ENCODE measurements around the gene CMC2. TPM values are rescaled to one million over a fixed set of nuclear protein-coding genes. Genes with fewer than 3 reads are reported as not detected.

CMC2 gene
- polyA plus RNA-seq, 1 donor from 2014 or later, result 172 TPM

GRCh38 chr16:80982646-80983045 is 24.0 kb downstream of the CMC2 start:
- Histone ChIP-seq H3K9ac (ENCODE audit: low read length) (no peak overlapping the region), H3K4me2 (ENCODE audit: low read length) (no peak overlapping the region), H3K4me3 (ENCODE audit: low read length) (no peak overlapping the region), H3K27me3 (ENCODE audit: insufficient read depth, low read depth, low read length) (no peaks in the 10 kb centered on the region), H3K9me2 (ENCODE audit: insufficient read depth, low read length) (no peaks in the 10 kb centered on the region), H3K79me2 (replicated peaks; ENCODE audit: insufficient read depth, low read length) (no peaks in the 10 kb centered on the region), H3F3A (ENCODE audit: insufficient read depth, low read length, poor library complexity, severe bottlenecking) (no peaks in the 10 kb centered on the region), H2AFZ (ENCODE audit: low read depth, low read length) (no peak overlapping the region), H4K20me1 (ENCODE audit: insufficient read depth) (no peaks in the 10 kb centered on the region), H3K27ac (ENCODE audit: low read length) (no peak overlapping the region), H3K9me3 (ENCODE audit: low read length) (no peaks in the 10 kb centered on the region), H3K36me3 (ENCODE audit: insufficient read depth, low read length) (no peaks in the 10 kb centered on the region)
- TF ChIP-seq REST (IDR thresholded peaks at IDR 0.05; ENCODE audit: borderline replicate concordance), result no peak
- TF ChIP-seq POLR2AphosphoS5 (IDR thresholded peaks at IDR 0.05), result no peak
- TF ChIP-seq TAF1 (IDR thresholded peaks at IDR 0.05; ENCODE audit: low read depth), result no peak
- no peak for TF ChIP-seq SMC3 (conservative IDR thresholded peaks at IDR 0.05; ENCODE audit: poor library complexity)
- no peak for TF ChIP-seq EZH2 (IDR thresholded peaks at IDR 0.05; ENCODE audit: borderline replicate concordance, insufficient read depth, low read length, poor library complexity, severe bottlenecking)
- TF ChIP-seq CTCF (IDR thresholded peaks at IDR 0.05; ENCODE audit: poor library complexity, severe bottlenecking), result no peak
- no peak for TF ChIP-seq MXI1 (conservative IDR thresholded peaks at IDR 0.05; ENCODE audit: poor library complexity, severe bottlenecking)
- TF ChIP-seq EP300 (conservative IDR thresholded peaks at IDR 0.05; ENCODE audit: poor library complexity, severe bottlenecking), result no peak
- no peak for TF ChIP-seq RAD21 (conservative IDR thresholded peaks at IDR 0.05)

- Histone ChIP-seq H3K27ac (ENCODE audit: low read length) (no peak overlapping the region), H3K4me3 (ENCODE audit: low read length) (no peak overlapping the region), H3K36me3 (ENCODE audit: insufficient read depth, low read length) (no peaks in the 10 kb centered on the region), H2AFZ (ENCODE audit: low read depth, low read length) (no peak overlapping the region), H3K27me3 (ENCODE audit: insufficient read depth, low read depth, low read length) (no peaks in the 10 kb centered on the region), H3K9ac (ENCODE audit: low read length) (no peak overlapping the region), H3F3A (ENCODE audit: insufficient read depth, low read length, poor library complexity, severe bottlenecking) (no peaks in the 10 kb centered on the region), H3K9me3 (ENCODE audit: low read length) (no peaks in the 10 kb centered on the region), H3K9me2 (ENCODE audit: insufficient read depth, low read length) (no peaks in the 10 kb centered on the region), H4K20me1 (ENCODE audit: insufficient read depth) (no peaks in the 10 kb centered on the region), H3K79me2 (replicated peaks; ENCODE audit: insufficient read depth, low read length) (no peaks in the 10 kb centered on the region), H3K4me2 (ENCODE audit: low read length) (no peak overlapping the region)
- TF ChIP-seq CTCF (IDR thresholded peaks at IDR 0.05; ENCODE audit: poor library complexity, severe bottlenecking), result no peak
- no peak for TF ChIP-seq REST (IDR thresholded peaks at IDR 0.05; ENCODE audit: borderline replicate concordance)
- TF ChIP-seq RAD21 (conservative IDR thresholded peaks at IDR 0.05), result no peak
- no peak for TF ChIP-seq EP300 (conservative IDR thresholded peaks at IDR 0.05; ENCODE audit: poor library complexity, severe bottlenecking)
- TF ChIP-seq POLR2AphosphoS5 (IDR thresholded peaks at IDR 0.05), result no peak
- no peak for TF ChIP-seq EZH2 (IDR thresholded peaks at IDR 0.05; ENCODE audit: borderline replicate concordance, insufficient read depth, low read length, poor library complexity, severe bottlenecking)
- TF ChIP-seq TAF1 (IDR thresholded peaks at IDR 0.05; ENCODE audit: low read depth), result no peak
- no peak for TF ChIP-seq MXI1 (conservative IDR thresholded peaks at IDR 0.05; ENCODE audit: poor library complexity, severe bottlenecking)
Measured at GRCh38 chr16:80981103-80981502, 25.6 kb downstream of the CMC2 start.
